ENCODE data around the gene RPS4Y1.

- TF ChIP-seq CTCF (IDR thresholded peaks at IDR 0.05; ENCODE audit: low read length) = no peak
- no peak for TF ChIP-seq EZH2 (IDR thresholded peaks at IDR 0.05; ENCODE audit: borderline replicate concordance, low read length)
These were observed 66.0 kb downstream of the RPS4Y1 start for GRCh38 chrY:2907356-2907755.
